Pancreas (tissue), 10 donors: Measurements from ENCODE around the gene TET1. TPM values are rescaled to one million over a fixed set of nuclear protein-coding genes. Genes with fewer than 3 reads are reported as not detected.
"Not testable (repeated sequence)": the region's sequence is repeated elsewhere in the genome, so short reads cannot be mapped to it uniquely, and the experiment has no call there.

Experiments used
- ATAC-seq, 4 donors: fragments of 200-7000 bp; cut with Tn5 transposase; one replicate each; pipeline versions ENCODE4 v1.8.0 to v1.9.1; 2020; ENCODE audit warnings: mild to moderate bottlenecking in 4 of 4, moderate library complexity in 4 of 4
- DNase-seq, 6 donors: peaks; one replicate each; pipeline ENCODE4 v3.0.0-alpha.2; 2020
- FAIRE-seq: peaks from 2 replicates; lab custom pipeline; 2012; peaks lifted over from hg19 to GRCh38; lab: Jason Lieb, UNC
- H3K27ac ChIP-seq, 4 donors: fragments of 200-600 bp; sonication (generic); 1 replicate in 3 of 4; 2 replicates in 1 of 4; pipeline versions ENCODE4 v1.5.0 to v1.8.0; 2020
- H3K27me3 ChIP-seq, 4 donors: fragments of 200-600 bp; one replicate each; pipeline ENCODE4 v1.8.0; 2021
- H3K36me3 ChIP-seq, 3 donors: fragments of 200-600 bp; sonication (generic) in 1 of 3; one replicate each; pipeline versions ENCODE4 v1.5.0 to v1.8.0; 2020 to 2021
- H3K4me1 ChIP-seq, 3 donors: fragments of 200-600 bp; one replicate each; pipeline ENCODE4 v1.8.0; 2021
- H3K4me3 ChIP-seq, 4 donors: fragments of 200-600 bp; sonication (generic) in 2 of 4; one replicate each; pipeline versions ENCODE4 v1.5.0 to v1.8.0; 2020 to 2021
- H3K9me3 ChIP-seq, 4 donors: fragments of 200-600 bp; one replicate each; pipeline ENCODE4 v1.8.0; 2021
- WGBS, 2 donors: extraction: QIAGEN DNeasy Blood & Tissue Kit; methylation state at CpG; one replicate each; pipeline ENCODE4 v1.1.7; 2013; 5-methylcytosine and 5-hydroxymethylcytosine counted together
- intact Hi-C, 3 donors: fragments of 100-400 bp; cut with DNase I; formaldehyde crosslinking; loops; one replicate each; pipeline versions ENCODE4 v1.11.1 to v1.14.2; 2022
- polyA plus RNA-seq, 2 donors: library from polyadenylated mRNA; stranded (reverse); fragments of 200-250 nt; gene quantifications; one replicate each; pipeline ENCODE4 v1.2.3, GENCODE V29; 2013
- total RNA-seq, 6 donors: library from RNA; stranded (reverse); fragmentation: NEBNext Ultra II Directional in 4 of 6; extraction: Animal tissue kit (Norgen Biotek cat#: 25700) in 4 of 6; gene quantifications; one replicate each; pipeline versions ENCODE4 v1.2.1 to v1.2.4, GENCODE V29; 2021 to 2023
- TF ChIP-seq, protein P1 (sequence below), 4 donors: fragments of 200-600 bp; sonication (generic) in 3 of 4; IDR thresholded peaks; one replicate each; pipeline versions ENCODE4 v1.5.0 to v1.8.0; 2021; ENCODE audit warnings: antibody characterized with exemption in 4 of 4
- donor health status: healthy with polysubstance abuse.
- donor health status: DM: no; HTN: no; CAD: no; lungs with moderate emphysema.
- donor health status: DM: no; HTN: no; CAD: no.
- donor health status: control.
- donor health status: control.
- donor health status: Bipolar disorder and iron deficiency.
- donor health status: DM: yes; HTN: yes; CAD: no.
- donor health status: DM: no; HTN: no; CAD: no.
- donor health status: DM: no; HTN: no; CAD: no.
- donor health status: DM: yes; HTN: yes; CAD: no.

Gene TET1
- 1 to 10 TPM in 3 of 6 donors, under 1 TPM in 3; 0.57 to 1.6 (median 0.91) TPM for total RNA-seq
- polyA plus RNA-seq: under 1 TPM; 0.11 to 0.12 TPM

DNA sequence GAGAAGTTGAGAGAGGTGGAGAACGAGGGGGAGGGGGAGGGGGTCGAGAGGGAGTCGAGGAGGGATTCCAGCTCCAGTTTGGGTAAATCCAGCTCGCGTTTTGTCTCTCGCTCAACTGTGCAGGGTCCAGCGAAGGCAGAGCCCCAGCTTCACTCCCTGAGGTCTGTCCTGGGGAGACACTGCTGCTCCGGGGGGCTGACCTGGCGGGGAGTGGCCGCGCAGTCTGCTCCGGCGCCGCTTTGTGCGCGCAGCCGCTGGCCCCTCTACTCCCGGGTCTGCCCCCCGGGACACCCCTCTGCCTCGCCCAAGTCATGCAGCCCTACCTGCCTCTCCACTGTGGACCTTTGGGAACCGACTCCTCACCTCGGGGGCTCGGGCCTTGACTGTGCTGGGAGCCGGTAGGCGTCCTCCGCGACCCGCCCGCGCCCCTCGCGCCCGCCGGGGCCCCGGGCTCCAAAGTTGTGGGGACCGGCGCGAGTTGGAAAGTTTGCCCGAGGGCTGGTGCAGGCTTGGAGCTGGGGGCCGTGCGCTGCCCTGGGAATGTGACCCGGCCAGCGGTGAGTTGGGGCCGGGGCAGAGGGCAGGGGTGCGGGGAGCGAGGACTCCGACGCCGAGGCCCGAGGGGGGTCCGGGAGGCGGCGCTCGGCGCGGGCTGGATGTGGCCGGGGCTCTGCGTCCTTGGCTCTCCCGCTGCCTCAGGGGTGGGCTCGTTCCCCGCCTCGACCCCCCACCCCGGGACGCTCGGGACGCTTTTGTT lies at the start of gene TET1:
Gene TET1 (plus strand): TSS at position 152 of the 757 bp plus-strand sequence. CDS start 12,002 bp downstream, outside the sequence.
- H3K9me3 ChIP-seq: no peaks in the 10 kb centered on the region
- DNase-seq: peak; percentile 25 to 69 (median 42)
- TF ChIP-seq, protein P1, sequence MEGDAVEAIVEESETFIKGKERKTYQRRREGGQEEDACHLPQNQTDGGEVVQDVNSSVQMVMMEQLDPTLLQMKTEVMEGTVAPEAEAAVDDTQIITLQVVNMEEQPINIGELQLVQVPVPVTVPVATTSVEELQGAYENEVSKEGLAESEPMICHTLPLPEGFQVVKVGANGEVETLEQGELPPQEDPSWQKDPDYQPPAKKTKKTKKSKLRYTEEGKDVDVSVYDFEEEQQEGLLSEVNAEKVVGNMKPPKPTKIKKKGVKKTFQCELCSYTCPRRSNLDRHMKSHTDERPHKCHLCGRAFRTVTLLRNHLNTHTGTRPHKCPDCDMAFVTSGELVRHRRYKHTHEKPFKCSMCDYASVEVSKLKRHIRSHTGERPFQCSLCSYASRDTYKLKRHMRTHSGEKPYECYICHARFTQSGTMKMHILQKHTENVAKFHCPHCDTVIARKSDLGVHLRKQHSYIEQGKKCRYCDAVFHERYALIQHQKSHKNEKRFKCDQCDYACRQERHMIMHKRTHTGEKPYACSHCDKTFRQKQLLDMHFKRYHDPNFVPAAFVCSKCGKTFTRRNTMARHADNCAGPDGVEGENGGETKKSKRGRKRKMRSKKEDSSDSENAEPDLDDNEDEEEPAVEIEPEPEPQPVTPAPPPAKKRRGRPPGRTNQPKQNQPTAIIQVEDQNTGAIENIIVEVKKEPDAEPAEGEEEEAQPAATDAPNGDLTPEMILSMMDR (IDR thresholded peaks at IDR 0.05): no peak
- peak; percentile 77 to 86 (median 81) for ATAC-seq
- H3K27ac ChIP-seq: no peak within 1 kb of the TSS
- no peaks in the 10 kb centered on the region for H3K4me1 ChIP-seq
- 0 to 1% methylated on average over 48 to 66 of the region's 66 CpGs for WGBS, 2 donors
- no peaks in the 10 kb centered on the region for H3K27me3 ChIP-seq
- intact Hi-C loops: no loop called here
- no peaks in the 10 kb centered on the region for H3K36me3 ChIP-seq
- peak within 1 kb of the TSS; percentile 55 to 90 (median 74) for H3K4me3 ChIP-seq
- FAIRE-seq: no peak

DNA sequence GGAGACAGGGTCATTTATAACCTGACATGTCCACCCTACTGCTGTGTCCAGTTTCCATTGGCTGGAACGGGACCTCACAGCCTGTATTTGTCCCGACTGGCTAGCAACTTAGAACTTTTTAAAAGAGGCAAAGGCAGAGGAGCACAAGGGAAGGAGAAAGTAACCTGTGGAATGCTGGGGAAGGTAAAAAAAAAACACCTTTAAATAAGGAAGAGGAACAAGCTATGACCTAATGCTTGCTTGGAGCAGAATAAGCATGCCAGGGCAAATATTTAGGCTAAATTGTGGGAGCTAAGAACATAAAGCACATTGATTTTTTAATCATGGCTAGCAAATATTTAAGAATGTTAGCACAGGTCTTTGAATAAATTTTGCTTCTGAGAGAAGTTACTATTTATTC lies 43.9 kb upstream of the TET1 start:
- H3K4me3 ChIP-seq, ATAC-seq, H3K9me3 ChIP-seq, H3K27ac ChIP-seq, H3K27me3 ChIP-seq, H3K4me1 ChIP-seq, intact Hi-C loops, DNase-seq, FAIRE-seq, H3K36me3 ChIP-seq: not testable (repeated sequence)
- 85 to 88% methylated on average over 2 of the region's 2 CpGs for WGBS, 2 donors

DNA sequence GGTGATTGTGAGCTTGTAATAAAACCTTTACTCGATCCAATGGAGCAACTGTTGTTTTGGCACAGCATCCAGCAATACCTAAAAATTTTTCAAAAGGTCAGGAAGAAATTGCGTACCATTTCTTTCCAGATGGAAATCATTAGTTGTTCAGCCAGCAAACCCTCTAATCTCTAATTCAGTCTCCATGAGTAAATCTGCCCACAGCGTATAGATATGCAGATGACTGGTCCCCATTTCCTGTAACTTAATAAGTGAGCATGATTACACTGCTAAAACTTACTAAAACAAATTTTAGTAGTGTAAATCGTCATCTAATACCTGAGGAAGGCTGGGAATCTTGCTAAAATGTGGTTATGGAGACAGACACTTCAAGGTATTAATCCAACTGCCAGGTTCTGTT lies 43.4 kb upstream of the TET1 start:
- Histone ChIP-seq H3K27me3 (no peaks in the 10 kb centered on the region), H3K4me1 (no peaks in the 10 kb centered on the region), H3K27ac (no peak overlapping the region), H3K9me3 (no peaks in the 10 kb centered on the region), H3K4me3 (no peak overlapping the region), H3K36me3 (no peaks in the 10 kb centered on the region)
- TF ChIP-seq, protein P1 (IDR thresholded peaks at IDR 0.05): no peak
- ATAC-seq (no peak), FAIRE-seq (no peak), DNase-seq (no peak)
- intact Hi-C loops: no loop called here
- WGBS, 2 donors: 45 to 56% methylated on average over 4 of the region's 4 CpGs

DNA sequence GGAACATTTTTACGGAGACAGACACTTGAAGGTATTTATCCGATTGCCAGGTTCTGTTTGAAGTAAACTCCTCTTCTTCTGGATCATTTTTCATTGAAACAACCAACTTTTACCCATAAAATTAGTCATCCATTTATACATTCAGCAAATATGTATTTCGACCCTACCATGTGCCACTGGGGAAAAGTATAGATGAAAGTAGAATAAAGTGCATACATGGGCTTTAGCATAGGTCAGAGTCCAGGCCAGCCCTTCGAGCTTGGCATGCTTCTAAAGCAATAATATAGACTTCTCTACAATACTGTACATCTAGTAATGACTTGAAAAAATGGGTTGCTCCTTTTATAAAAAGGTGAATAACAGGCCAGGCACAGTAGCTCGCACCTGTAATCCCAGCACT lies 42.9 kb upstream of the TET1 start:
- intact Hi-C loops: no loop called here
- WGBS, 2 donors: 86 to 92% methylated on average over 5 of the region's 5 CpGs
- H3K4me3 ChIP-seq: no peak overlapping the region
- H3K36me3 ChIP-seq: no peaks in the 10 kb centered on the region
- no peaks in the 10 kb centered on the region for H3K27me3 ChIP-seq
- TF ChIP-seq, protein P1 (IDR thresholded peaks at IDR 0.05): no peak
- FAIRE-seq: no peak
- no peaks in the 10 kb centered on the region for H3K4me1 ChIP-seq
- no peak for DNase-seq
- H3K27ac ChIP-seq: no peak overlapping the region
- H3K9me3 ChIP-seq: no peaks in the 10 kb centered on the region
- ATAC-seq: no peak

DNA sequence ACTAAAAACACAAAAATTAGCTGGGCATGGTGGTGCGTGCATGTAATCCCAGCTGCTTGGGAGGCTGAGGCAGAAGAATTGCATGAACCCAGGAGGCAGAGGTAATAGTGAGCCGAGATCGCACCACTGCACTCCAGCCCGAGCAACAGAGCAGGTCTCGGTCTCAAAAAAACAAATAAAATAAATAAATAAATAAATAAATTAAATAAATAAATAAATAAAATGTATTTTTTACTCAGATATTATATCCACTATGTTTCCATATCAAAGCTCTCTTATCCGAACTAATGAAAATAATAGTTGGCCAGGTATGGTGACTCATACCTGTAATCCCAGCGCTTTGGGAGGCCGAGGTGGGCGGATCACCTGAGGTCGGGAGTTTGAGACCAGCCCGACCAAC lies 41.5 kb upstream of the TET1 start:
- DNase-seq, H3K36me3 ChIP-seq, FAIRE-seq, H3K9me3 ChIP-seq, H3K4me3 ChIP-seq, H3K4me1 ChIP-seq, intact Hi-C loops, ATAC-seq, H3K27me3 ChIP-seq, H3K27ac ChIP-seq: not testable (repeated sequence)
- WGBS, 2 donors: 95 to 98% methylated on average over 11 of the region's 11 CpGs

DNA sequence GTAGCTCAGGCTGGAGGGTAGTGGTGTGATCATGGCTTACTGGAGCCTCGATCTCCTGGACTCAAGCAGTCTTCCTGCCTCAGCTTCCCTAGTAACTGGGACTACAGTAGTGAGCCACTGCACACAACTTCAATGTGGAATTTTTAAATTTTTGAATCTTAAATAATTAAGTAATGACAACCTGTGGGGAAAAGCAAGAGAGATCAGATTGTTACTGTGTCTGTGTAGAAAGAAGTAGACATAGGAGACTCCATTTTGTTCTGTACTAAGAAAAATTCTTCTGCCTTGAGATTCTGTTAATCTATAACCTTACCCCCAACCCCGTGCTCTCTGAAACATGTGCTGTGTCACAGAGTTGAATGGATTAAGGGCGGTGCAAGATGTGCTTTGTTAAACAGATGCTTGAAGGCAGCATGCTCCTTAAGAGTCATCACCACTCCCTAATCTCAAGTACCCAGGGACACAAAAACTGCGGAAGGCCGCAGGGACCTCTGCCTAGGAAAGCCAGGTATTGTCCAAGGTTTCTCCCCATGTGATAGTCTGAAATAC lies 34.6 kb upstream of the TET1 start:
- H3K36me3 ChIP-seq, H3K27me3 ChIP-seq, H3K4me1 ChIP-seq, ATAC-seq, H3K9me3 ChIP-seq, intact Hi-C loops, FAIRE-seq: not testable (repeated sequence)
- peak in 2 of 6 donors; percentile 13 to 38 for DNase-seq
- 32 to 43% methylated on average over 3 of the region's 5 CpGs for WGBS, 2 donors
- H3K4me3 ChIP-seq: peak overlapping the region in 2 of 4 donors; percentile 88 to 95
- peak overlapping the region in 1 of 4 donors; percentile 27 for H3K27ac ChIP-seq
